ENCODE results near the gene ZFYVE1. TPM values are rescaled to one million over a fixed set of nuclear protein-coding genes. Genes with fewer than 3 reads are reported as not detected.

The ZFYVE1 gene
- total and polyA plus RNA-seq, 2 of the 13 experiments (the other 11 are each of a cell fraction or from before 2014, with no cell fraction given) = 2.6 to 5.3 TPM

GRCh38 chr14:73026845-73027542 lies at the start of gene ZFYVE1 (continued):
- TF ChIP-seq RNF219 (CRISPR knock-in tag; IDR thresholded peaks at IDR 0.05) = no peak
- TF ChIP-seq KLF12 (CRISPR knock-in tag; IDR thresholded peaks at IDR 0.05; ENCODE audit: borderline replicate concordance) = no peak
- no peak for TF ChIP-seq ZNF431 (CRISPR knock-in tag; IDR thresholded peaks at IDR 0.05; ENCODE audit: borderline replicate concordance, low read depth)
- TF ChIP-seq SCMH1 (CRISPR knock-in tag; IDR thresholded peaks at IDR 0.05; ENCODE audit: borderline replicate concordance) = no peak

DNA sequence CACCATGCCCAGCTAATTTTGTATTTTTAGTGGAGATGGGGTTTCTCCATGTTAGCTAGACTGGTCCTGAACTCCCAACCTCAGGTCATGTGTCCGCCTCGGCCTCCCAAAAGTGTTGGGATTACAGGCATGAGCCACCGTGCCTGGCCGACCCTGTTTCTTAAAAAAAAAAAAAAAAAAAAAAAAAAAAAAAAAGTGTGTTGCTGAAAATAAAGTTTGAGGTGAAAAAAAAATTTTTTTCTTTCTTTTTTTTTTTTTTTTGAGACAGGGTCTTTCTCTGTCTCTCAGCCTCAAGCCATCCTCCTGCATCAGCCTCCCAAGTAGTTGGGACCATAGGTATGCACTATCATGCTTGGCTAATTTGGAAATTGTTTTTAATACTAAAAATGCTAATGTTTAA lies 42.7 kb upstream of the ZFYVE1 start:
- Histone ChIP-seq H2AFZ (ENCODE audit: low read length) (no peak overlapping the region), H3K9ac (ENCODE audit: insufficient read depth, low read depth, low read length) (no peak overlapping the region), H3K79me2 (ENCODE audit: insufficient read depth, low read length) (peaks cover 88% of the 10 kb centered on the region), H4K20me1 (ENCODE audit: insufficient read depth, low read length) (peaks cover 28% of the 10 kb centered on the region), H3K4me3 (replicated peaks in 1 of 3; ENCODE audit: insufficient read depth in 1 of 3, low read depth in 2 of 3, low read length in 3 of 3) (no peak overlapping the region), H3K9me3 (ENCODE audit: low read length) (no peaks in the 10 kb centered on the region), H3K27me3 (ENCODE audit: control insufficient read depth in 1 of 2, insufficient read depth in 2 of 2, low read length in 2 of 2) (no peaks in the 10 kb centered on the region), H3K27ac (ENCODE audit: extremely low read length, insufficient read depth, low read length) (no peak overlapping the region), H3K36me3 (replicated peaks in 1 of 2; ENCODE audit: control insufficient read depth in 1 of 2, insufficient read depth in 2 of 2, low read length in 2 of 2) (peaks cover 7 to 43% of the 10 kb centered on the region in 2 experiments), H3K4me1 (ENCODE audit: insufficient read depth, low read length) (0 out of 2 replicates have a peak, but pooled peaks cover 7% of the 10 kb centered on the region), H3K4me2 (ENCODE audit: low read depth, low read length) (no peak overlapping the region)
- POLR2A ChIA-PET = no interaction called here
- intact Hi-C loops (cut with micrococcal nuclease; ENCODE audit: unreplicated experiment) = no loop called here
- 95% methylated on average over 4 of the region's 4 CpGs for WGBS (ENCODE audit: low lambda C conversion rate)
- CTCF ChIA-PET (ENCODE audit: low intra/inter-chr PET ratio, low total read pairs) = no interaction called here
- ATAC-seq (no peak), DNase-seq (ENCODE audit: low spot score) (no peak), FAIRE-seq (no peak)
- TF ChIP-seq LCORL (IDR thresholded peaks at IDR 0.05) (no peak), LCORL (CRISPR knock-in tag; IDR thresholded peaks at IDR 0.05) (no peak), ZNF660 (CRISPR knock-in tag; IDR thresholded peaks at IDR 0.05; ENCODE audit: borderline replicate concordance, low read depth) (no peak)
- BruUV-seq (replicated peaks) = no TSS peak
- in situ Hi-C loops (cut with HindIII; ENCODE audit: extremely low pct_ligation_motif_present, low pct_unique_long_range_greater_than_20kb) = no loop called here

All from HepG2 (cell line).